GM21717 (cell line): ENCODE measurements around the gene EVC.

Experiments used
- ATAC-seq: cut with Tn5 transposase; IDR thresholded peaks from one replicate; pipeline ENCODE4 v1.9.1; 2021; ENCODE audit warnings: mild to moderate bottlenecking, moderate library complexity; ENCODE audit not compliant: unreplicated experiment

The EVC gene

DNA sequence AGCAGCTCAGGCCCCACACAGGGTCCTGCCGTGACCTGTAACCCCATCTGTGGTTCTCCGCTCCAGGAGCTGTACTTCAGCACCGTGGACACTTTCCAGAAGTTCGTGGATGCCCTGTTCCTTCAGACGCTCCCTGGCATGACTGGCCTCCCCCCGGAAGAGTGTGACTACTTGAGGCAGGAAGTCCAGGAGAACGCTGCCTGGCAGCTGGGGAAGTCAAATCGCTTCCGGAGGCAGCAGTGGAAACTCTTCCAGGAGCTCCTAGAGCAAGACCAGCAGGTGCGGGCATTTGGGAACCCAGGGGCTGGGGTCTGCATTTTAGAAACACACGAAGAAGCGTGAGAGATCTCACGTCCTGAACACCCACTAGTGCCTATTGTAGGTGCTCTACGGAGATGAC is 72.5 kb downstream of the EVC start:
- no peak for ATAC-seq

DNA sequence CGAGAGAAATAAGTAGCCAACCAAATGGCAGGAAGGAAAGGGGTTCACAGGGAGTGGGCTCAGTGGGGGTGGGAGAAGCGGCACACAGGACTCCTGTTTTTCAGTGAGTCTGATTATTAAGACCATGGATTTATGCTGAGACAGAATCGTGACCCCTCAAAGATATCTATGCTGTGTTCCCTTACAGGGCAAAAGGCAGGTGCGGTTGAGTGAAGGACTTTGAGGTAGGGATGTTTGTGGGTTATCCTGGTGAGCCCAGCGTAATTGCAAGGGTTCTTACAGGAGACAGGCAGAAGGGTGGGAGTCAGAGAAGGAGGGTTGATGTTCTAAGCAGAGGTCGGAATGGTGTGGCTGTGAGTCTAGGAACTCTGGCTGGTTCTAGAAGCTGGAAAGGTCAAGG is 73.0 kb downstream of the EVC start:
- ATAC-seq = no peak

DNA sequence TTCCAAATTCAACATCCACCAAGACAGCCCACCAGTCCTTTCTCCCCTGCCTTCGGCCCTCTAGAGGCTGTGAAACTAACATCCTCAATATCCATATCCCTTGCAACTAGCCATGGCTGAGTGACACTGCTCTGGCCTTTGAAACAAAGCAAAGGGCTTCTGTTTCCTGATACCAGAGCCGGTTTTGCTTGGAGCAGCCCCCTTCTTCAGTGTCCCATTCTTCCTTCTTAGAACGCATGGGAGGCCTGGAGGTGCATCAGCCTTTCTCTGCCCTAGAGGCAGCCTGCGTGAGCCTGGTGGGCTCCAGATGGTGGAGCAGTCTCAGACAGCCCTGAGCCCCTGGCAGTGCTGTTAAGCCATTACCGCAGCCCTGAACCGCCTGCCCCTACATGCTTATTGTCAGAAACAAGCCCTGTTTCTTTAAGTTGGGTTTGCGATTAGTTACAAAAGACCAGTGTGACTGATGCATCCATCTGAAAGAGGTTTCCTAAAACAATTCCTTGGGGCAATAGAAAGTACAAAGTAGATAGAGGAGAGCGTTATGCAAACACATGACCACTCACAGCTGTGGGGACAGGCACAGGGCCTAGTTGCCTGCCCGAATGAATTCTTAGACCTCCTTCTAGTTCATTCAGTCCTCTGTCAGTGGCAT is 74.1 kb downstream of the EVC start:
- ATAC-seq = no peak

DNA sequence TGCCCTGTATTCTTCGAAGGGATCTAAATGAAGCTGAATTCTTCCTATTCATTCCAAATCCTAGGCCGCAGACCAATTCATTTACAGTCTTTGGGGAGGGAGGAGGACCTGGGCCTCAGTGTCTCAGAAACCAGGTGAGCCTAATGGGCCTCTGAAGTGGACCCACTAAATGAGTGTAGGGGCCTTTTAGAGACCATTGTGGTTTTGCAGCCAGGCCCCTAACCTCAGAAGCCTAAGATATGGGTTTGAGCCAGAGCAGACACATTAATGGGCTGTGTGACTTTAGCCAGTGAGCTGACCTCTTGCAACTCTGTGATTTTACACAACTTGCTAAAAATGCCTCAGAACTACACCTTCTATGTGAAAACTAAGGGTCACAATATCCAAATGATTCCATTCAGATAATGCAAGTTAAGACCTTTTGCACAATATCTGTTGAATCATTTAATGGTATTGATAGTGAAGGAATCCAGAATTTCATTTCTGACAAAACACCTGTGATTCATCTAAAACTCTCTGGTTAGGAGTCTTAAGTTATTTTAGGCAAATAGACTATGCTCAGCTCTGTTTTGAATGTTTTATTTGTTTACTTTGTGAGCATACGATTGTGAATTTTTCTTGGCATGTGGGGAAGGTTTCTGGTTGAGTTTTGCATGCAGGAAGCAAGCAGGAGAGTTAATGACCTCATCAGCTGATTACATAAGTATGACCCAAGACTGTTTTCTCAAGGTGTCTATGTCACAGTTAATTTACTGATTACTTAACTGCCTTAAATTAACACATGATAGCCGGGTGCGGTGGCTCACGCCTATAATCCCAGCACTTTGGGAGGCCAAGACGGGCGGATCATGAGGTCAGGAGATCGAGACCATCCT is 75.0 kb downstream of the EVC start:
- no peak for ATAC-seq

DNA sequence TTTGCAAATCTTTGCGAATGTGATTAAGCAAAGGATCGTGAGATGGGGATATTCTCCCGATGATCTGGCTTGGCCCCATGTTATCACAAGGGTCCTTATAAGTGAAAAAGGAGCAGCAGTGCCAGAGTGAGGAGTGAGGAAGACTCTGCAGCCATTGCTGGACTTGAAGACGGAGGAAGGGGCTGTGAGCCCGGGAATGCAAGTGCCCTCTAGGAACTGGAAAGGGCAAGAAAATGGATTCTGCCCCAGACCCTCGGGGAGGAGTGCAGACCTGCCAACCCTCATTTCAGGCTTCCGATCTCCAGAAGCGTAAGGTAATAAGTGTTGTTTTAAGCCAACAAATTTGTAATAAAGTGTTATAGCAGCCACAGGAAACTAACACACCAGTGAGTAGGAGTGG is 76.3 kb downstream of the EVC start:
- ATAC-seq = no peak

DNA sequence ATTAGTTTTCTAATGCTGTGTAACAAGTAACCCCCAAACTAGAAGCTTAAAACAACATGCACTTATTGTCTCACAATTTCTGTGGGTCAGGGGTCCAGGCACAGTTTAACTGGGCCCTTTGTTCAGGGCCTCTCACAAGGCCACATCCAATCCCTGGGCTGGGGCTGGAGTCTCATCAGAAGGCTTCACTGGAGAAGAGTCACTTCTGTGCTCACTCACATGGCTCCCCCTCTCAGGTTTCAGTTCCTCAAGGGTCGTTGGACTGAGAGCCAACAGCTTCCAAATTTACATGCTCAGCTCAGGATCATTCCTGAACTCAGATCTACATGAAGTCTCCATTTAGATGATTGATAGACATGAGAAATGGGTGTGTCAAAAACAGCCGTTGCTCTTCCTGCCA is 77.1 kb downstream of the EVC start:
- ATAC-seq = no peak

DNA sequence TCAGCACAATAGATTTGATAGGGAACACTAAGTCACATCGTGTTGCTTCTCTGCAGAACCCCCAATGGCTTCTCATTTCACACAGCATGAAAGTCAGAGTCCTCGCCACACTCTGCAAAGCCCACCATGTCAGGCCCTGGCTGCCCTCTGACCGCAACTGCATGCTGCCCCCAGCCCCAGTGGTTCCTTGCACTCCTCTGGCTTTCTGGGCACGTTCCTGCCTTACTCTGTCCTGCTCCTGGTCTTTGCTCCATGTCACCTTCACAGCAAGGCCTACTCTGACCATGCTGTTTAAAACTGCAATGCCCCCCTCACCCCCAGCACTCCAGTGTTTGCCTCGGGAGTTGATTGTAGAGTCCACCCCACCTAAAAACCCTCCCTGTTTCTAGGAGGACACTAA is 78.1 kb downstream of the EVC start:
- no peak for ATAC-seq

DNA sequence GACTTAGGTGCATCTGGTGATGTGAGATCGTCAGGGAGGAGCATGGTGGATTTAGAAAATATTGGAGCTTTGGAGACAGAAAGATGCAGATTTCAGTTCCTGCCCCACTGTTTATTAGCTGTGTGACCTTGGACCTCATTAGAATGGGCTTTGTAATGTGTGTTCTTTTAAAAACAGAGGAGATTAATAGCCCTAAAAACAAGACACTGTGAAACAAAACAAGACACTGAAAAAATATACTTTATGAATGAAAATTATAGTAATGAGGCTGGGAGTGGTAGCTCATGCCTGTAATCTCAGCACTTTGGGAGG is 79.5 kb downstream of the EVC start:
- no peak for ATAC-seq

DNA sequence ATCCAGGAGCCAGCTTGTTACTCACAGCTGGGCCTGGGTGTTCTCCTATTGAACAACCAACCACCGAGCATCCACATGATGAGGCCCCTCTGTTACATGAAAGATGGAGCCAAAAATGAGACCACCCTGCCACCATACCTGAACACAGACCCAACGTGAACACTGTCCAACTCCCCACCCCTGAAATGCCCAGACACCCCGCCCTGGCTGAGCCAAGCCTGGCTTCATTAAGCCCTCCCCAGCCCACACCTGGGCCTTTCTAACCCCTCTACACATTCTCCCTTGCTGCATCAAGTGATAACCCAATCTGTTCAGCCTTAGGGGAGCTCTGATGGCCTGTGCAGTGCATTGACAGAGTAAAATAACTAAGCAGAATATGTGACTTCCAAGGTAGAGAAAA is 80.7 kb downstream of the EVC start:
- no peak for ATAC-seq

DNA sequence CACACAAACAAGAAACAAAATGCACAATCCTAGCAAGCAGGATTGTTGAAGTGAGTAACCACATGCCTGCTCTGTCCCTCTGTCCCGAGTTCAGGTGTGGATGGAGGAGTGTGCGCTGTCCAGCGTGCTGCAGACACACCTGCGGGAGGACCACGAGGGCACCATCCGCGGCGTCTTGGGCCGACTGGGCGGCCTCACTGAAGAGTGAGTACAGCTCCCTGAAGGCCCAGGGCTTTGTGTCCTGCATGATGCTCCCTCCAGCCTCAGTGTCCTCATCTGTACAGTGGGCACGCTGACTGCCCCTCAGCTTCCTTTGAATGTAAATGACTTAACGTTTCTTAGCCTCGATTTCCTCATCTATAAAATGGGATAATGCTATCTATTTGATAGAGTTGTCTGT is 82.5 kb downstream of the EVC start:
- ATAC-seq = no peak

DNA sequence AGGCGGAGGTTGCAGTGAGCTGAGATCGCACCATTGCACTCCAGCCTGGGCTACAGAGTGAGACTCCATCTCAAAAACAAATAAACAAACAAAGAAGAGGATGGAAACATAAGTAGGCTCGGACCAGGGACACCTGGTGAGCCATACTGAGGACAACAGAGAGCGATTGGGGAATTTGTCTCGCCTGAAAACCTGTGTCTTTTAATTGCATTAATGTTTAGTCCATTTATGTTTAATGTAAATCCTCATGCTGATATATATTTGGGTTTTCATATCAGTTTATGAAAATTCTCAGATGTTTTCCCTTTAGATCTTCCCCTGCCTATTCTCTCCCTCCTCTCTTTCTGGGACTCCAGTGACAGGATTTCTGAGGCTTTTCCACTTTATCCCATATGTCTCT is 84.6 kb downstream of the EVC start:
- ATAC-seq = no peak

DNA sequence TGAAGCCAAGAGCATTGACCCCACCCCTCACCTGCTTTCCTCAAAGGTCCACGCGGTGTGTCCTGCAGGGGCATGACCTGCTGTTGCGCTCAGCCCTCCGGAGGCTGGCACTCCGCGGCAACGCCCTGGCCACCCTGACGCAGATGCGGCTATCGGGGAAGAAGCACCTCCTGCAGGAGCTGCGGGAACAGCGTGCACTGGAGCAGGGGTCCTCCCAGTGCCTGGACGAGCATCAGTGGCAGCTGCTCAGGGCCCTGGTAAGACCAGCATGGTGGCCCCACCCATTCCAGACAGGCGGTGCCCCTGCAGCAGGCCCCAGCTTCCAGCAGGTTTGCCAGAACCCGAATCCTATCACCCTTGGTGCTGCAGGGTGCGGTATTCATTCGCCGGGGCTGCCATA is 86.0 kb downstream of the EVC start:
- no peak for ATAC-seq

DNA sequence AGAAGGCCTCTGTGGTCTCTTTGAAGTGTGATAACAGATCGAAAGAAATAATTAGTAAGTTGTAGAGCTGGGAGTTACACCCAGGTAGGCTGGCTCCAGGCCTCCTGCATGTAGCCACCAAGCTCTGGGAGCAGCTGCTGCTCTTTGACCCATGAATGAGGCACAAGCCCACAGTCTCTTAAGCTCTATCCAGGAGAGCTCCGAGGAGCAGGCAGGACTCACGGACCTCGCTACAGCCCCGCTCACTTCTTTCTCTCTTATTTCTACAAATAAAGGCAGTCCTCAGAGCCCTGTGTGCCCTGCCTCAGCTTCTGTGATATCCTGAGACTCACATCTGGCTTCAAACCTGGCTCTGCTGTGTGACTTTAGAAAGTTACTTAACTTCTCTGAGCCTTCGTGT is 86.9 kb downstream of the EVC start:
- no peak for ATAC-seq

DNA sequence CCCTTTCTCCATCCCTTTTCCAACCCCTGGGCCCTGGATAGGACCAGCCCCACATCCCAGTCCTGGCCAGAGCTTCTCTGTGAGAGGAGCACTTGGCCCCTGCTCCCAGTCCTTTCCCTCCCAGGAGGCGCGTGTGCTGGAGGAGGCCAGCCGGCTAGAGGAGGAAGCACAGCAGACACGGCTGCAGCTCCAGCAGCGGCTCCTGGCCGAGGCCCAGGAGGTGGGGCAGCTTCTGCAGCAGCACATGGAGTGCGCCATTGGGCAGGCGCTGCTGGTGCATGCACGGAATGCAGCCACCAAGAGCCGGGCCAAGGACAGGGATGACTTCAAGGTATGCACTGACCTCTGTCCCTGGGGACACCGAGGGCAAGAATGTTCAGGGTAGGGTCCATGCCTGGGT is 87.5 kb downstream of the EVC start:
- no peak for ATAC-seq

DNA sequence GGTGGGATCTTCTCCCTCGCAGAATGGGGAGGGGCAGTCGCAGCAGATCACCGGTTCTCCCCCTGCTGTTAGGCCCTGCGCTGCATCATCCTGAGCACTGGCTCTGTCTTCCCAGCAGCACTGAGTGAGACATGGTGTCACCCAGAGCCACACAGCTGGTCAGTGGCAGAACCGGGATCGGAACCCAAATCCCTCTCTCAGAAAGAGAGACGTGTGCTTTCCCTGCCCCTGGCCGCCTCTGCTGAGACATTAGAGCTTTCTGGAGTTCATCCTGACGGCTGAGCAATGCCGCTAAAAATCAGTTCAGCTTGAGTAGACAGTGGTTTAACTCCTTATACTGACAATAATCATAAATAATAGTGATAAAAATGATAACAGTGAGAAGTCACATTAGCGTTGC is 87.9 kb downstream of the EVC start:
- no peak for ATAC-seq

DNA sequence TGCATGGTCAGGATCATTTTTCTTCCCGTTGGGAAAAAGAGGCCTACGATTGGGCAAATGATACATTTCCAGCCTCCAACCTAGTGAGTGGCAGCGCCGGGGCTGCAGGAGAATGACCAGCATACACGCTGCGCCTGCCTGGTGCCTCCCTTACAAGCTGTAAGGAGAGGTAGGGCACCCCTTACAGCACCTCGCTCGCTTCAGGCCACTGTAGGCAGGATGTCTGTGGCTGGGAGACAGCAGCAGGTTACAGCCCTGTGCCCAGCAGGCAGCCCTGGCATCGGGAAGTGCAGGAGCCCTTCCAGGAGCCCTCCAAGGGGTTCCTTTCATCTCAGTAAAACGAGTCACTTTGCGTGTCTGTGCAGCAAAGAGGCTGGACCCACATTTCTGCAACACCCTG is 88.4 kb downstream of the EVC start:
- ATAC-seq = no peak

DNA sequence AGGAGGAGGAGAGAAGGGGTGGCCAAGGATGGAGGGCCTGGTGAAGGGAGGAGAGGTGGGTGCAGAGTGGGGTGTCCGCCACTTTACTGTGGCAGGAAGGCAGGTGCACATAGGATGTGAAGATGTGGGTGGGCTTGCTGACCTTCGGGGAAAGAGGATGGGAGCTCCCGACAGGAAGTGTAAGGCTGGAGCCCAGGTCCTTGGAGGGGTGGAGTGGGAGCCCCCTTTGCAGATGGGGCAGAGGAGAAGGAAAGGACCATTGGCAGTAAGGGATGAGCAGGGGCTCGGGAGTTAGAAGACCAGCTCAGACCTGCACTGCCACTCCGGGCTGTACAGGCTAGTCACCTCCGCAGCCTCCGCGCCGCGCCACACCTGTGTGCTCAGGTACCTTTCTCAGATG is 89.5 kb downstream of the EVC start:
- no peak for ATAC-seq

DNA sequence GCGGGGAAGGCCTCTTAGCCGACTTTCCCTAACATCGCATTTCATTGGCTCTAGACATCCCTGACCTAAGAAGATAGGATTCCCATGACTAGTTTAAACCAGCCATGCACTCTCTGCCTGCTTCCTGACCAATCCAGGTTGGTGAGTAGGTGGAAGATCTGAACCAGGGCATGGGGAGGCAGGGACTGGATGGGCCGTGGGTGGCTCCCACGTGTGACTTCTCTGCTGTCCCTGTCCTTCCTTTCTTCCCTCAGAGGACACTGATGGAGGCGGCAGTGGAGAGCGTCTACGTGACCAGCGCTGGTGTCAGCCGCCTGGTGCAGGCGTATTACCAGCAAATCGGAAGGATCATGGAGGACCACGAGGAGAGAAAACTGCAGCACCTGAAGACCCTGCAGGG is 90.7 kb downstream of the EVC start:
- no peak for ATAC-seq

DNA sequence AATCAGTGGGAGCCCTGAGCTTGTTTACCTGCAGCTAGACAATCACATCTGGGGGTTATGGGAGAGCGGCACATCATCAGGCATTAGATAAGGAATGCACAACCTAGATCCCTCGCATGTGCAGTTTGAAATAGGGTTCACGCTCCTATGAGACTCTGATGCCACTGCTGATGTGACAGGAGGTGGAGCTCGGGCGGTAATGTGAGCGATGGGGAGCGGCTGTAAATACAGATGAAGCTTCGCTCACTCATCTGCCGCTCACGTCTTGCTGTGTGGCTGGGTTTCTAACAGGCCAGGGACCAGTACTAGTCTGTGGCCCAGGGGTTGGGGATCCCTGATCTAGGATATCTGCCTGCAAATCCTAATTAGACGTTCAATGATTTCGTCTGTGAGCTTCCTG is 91.6 kb downstream of the EVC start:
- ATAC-seq = no peak

DNA sequence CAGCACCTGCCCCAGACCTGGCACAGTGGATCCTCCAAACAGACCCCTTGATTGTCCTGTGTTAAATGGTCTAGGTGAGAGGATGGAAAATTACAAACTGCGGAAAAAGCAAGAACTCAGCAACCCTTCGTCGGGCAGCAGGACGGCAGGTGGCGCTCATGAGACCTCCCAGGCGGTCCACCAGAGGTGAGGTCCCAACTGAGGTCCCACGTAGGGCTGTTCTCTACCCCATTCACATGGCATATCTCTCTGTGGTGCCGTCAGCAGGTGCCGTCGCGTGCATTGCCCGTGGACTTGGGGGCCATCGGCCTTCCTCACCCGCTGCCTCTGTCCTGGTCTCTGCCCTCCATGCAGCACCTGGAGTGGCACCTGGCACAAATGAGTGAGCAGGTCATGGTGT is 93.7 kb downstream of the EVC start:
- ATAC-seq = no peak

DNA sequence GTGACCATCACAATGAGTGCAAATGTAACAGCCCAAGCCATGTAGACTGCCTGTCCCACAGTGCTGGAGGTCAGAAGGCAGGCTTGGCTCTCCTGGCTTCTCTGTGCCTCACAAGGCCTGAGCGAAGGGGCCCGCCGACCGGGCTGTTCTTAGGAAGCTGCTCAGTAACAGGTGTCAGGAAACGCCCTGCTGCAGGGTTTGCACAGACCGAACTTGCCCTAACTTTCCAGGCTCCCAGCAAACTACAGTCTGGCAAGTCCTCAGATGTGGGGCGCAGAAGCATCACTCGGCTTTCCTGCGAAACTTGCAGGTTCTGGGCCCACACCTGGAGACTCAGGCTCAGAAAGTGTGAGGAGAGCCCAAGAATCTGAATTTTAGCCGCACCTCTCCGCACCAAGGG is 94.3 kb downstream of the EVC start:
- ATAC-seq = no peak

DNA sequence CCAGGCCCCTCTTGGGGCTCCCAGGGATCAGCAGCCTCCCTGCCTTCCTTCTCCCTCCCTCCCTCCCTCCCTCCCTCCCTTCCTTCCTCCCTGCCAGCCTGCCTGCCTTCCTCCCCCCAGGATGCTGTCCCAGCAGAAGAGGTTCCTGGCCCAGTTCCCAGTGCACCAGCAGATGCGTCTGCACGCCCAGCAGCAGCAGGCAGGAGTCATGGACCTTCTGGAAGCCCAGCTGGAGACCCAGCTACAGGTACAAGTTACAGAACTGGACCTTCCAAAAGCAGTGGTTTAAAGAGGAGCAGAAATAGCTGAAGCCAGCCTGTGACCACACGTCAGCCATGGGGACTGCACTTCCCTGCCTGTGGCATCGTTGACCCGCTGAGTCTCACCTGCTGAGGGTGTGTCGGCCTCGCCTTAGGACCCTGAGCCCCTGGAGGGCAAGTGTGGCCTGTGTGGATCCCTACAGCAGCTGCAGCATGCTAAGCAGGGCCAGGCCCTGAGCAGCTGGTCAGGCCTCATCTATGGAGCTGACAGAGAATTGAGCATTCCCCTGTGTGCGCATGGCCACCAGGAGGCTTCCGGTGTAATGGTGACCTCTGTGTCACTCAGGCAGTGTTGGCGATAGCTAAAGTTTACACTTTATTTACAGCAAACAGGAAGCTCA is 97.2 kb downstream of the EVC start:
- ATAC-seq = no peak
